GM19397 (cell line): ENCODE measurements around the gene CEP350.

Experiments
- ATAC-seq: cut with Tn5 transposase; IDR thresholded peaks from one replicate; pipeline ENCODE4 v1.9.1; 2021; ENCODE audit warnings: mild to moderate bottlenecking, moderate library complexity; ENCODE audit not compliant: unreplicated experiment

Gene CEP350

GRCh38 chr1:180046674-180047073, 92.1 kb downstream of the CEP350 start:
- no peak for ATAC-seq

DNA sequence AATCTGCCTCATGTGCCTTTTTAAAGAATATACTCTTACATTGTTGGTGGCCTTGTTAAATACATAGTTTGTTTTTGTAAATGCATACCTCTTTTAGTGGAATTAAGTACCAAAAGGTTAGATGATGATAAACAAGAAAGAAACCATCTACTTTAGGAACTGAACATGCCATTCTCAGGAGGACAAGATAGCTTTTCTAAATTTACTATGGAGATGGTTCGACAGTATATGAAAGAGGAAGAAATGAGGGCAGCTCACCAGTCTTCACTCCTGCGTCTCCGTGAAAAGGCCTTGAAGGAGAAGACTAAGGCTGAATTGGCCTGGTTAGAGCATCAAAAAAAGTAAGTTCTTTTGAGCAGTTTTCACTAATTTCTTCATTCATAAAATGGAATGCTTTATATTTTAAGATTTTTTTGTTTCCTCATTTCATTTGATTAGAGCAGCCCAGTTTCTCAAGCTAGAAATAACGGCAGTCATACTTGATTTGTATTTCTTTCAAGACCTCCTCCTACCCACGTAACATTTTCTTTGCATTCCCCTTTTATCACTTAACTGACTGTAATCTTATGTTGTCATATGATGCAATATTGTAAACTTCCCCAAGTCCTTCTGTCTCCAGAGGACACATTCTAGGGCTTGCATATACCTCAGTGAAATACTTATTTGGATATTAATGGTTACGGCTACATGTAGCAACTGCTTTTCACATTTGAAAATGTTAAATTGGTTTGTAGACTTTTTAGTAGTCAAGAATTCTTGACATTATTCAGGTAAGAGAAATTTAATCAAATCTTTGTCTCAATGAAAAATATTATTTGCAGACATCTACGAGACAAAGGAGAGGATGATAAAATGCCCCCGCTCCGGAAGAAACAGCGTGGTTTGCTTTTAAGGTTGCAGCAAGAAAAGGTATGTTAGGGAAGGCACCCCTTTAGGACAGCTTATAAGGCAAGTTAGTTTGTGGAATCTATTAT, 99.3 kb downstream of the CEP350 start:
- no peak for ATAC-seq

DNA sequence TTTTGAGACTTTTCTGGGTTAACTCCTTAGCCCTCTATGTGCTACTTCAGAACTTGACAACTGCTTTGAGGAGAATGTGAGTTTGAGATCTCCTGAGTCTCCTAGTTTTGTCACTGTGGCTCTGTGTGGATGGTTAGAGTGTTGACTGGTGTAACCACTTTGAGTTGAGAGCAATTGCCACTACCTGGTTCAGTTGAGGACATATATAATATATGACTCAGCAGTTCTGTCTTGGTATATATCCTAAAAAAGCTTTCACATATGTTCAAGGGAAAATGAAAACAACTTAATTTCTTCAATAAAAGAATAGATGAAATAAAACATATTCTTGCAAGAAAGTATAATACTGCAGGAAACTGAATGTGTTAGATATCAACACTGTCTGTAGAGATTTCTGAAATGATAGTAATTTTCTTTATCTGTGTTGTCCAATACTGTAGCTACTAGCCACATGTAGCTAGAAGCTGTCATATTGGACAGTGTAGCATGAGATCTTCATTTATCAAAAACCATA, 103.3 kb downstream of the CEP350 start:
- no peak for ATAC-seq

GRCh38 chr1:180061019-180061418, 106.4 kb downstream of the CEP350 start:
- no peak for ATAC-seq

DNA sequence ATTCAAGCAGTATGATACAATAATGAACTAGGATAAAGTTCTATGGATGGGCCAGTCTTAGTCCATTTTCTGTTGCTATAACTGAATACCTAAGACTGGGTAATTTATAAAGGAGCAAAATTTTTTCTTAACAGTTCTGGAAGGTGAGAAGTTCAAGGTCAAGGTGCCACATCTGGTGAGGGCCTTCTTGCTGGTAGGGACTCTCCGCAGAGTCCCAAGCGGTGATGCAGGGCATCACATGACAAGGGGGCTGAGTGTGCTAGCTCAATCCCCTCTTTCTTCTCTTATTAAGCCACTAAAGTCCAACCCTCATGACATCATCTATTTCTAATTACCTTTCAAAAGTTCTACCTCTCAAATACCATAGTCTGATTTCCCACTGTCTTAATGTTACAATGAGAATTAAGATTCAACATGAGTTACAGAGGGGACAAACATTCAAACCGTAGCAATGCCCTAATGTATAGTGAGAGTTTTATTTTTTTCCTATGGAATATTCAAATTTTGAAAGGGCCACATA, 107.9 kb downstream of the CEP350 start:
- no peak for ATAC-seq

- ATAC-seq, result no peak
These were observed 110.8 kb downstream of the CEP350 start for GRCh38 chr1:180065408-180065807.

- ATAC-seq, result no peak
These were observed 111.5 kb downstream of the CEP350 start for GRCh38 chr1:180066150-180066549.

- ATAC-seq, result no peak
These were observed 115.7 kb downstream of the CEP350 start for GRCh38 chr1:180070286-180070685.

DNA sequence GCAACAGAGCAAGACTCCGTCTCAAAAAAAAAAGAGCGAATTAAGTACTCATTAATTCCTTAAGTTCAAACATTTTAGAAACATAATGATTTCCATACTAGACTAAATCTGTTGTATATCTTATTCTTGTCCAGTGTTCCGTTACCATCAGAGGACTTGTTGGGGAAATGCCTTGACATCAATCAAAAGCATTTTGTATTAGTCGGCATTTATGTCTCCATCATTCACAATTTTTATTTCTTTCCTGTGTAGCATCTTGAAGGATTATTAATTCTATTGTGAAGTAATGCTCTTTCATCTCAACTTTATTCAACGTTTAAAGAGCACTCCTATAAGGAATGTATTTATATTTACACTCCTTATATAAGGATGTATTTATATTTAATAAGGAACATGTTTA, 117.1 kb downstream of the CEP350 start:
- ATAC-seq, result no peak

DNA sequence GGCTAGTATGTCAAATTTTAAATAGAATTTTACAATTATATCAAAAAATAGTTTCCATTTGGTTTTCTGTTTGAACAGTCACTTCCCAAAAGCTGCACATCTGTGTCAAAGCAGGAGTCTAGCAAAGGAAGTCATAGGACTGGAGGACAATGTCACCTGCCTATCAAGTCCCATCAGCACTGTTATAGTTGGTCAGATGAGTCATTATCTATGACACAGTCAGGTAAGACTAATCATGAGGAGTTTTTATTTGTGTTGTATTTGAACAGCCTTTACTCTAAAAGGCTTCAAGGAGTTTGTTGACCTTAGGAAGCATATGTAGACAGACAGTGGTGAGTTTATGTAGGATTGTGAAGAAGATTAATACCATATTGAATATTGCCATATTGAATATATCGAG, 125.8 kb downstream of the CEP350 start:
- no peak for ATAC-seq

DNA sequence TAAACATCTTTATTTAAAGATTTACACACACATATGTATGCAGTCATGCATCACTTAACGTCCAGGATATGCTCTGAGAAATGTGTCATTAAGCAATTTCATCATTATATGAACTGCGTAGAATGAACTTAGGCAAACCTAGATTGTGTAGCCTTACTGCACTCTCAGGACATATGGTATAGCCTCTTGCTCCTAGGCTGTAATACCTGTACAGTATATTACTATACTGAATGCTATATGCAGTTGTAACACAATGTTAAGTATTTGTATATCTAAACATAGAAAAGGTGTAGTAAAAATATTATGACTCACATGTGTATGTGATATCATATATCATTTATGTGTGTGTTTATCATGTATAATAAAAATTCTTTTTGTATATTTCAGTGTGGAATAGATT, 126.9 kb downstream of the CEP350 start:
- ATAC-seq, result no peak

- no peak for ATAC-seq
These were observed 128.6 kb downstream of the CEP350 start for GRCh38 chr1:180083164-180083563.

- ATAC-seq, result no peak
These were observed 130.3 kb downstream of the CEP350 start for GRCh38 chr1:180084867-180085266.

- ATAC-seq, result no peak
These were observed 130.7 kb downstream of the CEP350 start for GRCh38 chr1:180085331-180085730.

- ATAC-seq, result no peak
These were observed 138.5 kb downstream of the CEP350 start for GRCh38 chr1:180092931-180093650.

DNA sequence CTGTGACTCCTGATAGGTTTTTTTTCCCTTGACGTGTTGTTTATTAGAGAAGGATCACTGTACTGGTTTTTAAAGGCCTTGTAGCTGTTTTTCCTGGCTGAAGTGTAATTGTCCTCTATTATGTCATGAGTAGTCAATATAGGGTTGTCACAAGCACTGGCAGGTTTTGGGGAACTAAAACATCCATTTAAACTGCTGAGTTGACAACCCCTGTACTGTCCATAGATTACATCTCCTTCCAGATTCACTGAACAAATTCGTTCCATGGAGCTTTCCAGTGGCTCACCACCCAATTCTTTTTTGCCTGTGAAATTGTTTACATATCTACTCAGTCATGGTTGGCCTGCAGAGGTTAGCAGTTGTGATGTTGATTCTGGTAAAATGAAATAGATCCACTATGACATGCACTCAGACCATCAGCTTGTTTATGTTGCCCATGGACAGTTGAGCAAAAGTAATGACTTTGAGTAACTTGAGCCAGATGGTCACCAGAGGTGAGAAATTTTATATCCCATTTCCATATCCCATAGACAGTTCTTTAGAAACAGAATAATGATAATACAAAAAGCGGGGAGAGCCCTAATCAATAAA, 140.2 kb downstream of the CEP350 start:
- no peak for ATAC-seq

GRCh38 chr1:180096584-180097325, 142.1 kb downstream of the CEP350 start:
- ATAC-seq, result no peak

GRCh38 chr1:180097326-180097605, 142.7 kb downstream of the CEP350 start:
- no peak for ATAC-seq

- no peak for ATAC-seq
These were observed 146.8 kb downstream of the CEP350 start for GRCh38 chr1:180101411-180101810.

GRCh38 chr1:180103819-180104218, 149.2 kb downstream of the CEP350 start:
- no peak for ATAC-seq

DNA sequence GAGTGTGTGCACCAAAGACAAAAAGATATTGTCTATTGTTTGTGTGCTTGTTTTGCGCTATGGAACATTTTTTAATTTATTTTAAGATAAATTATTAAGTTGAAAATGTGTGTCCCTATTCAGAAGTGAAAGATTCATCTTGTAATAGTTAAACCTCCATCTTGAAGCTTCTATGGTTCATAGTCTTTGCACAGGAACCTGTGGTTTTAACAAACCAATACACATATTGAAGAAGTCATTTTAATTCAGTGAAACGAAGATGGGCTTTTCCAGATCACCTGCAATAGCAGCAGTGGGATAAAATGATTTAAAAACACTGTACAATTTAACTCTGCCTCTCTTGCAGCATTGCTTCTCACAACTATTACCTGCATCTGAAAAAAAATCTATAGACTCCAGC, 157.5 kb downstream of the CEP350 start:
- ATAC-seq, result no peak
